RWPE1 (cell line): ENCODE measurements around the gene CLDN17.
A peak's percentile ranks its signal among the peaks of the same experiment; 100 is the strongest.

Source experiments
- CTCF ChIA-PET: fragments of 350-600 bp; sonication (Branson Sonifier 250); formaldehyde crosslinking; extraction: SDS; loops from one replicate; lab custom pipeline; 2021; lab: Yijun Ruan, JAX
- POLR2A ChIA-PET: fragments of 400-600 bp; formaldehyde crosslinking; extraction: SDS; loops from one replicate; lab custom pipeline; 2020; ENCODE audit warnings: antibody characterized with exemption; ENCODE audit not compliant: low non-redundant PET; lab: Yijun Ruan, JAX
- DNase-seq: peaks from one replicate; pipeline ENCODE4 v3.0.0; 2012; ENCODE audit warnings: low spot score
- H3K27ac ChIP-seq: fragments of 450-650 bp; 2 replicates; pipeline ENCODE4 v1.5.1; 2017
- TF ChIP-seq, protein P1 (sequence below): fragments of 450-650 bp; conservative IDR thresholded peaks from 2 replicates; pipeline ENCODE4 v1.5.1; 2017; ENCODE audit warnings: low read depth, mild to moderate bottlenecking

The CLDN17 gene

GRCh38 chr21:30200000-30200399 is 33.4 kb upstream of the CLDN17 start:
- no peak overlapping the region for H3K27ac ChIP-seq
- ChIA-PET POLR2A (no interaction called here), CTCF (no interaction called here)
- DNase-seq: no peak
- TF ChIP-seq, protein P1, sequence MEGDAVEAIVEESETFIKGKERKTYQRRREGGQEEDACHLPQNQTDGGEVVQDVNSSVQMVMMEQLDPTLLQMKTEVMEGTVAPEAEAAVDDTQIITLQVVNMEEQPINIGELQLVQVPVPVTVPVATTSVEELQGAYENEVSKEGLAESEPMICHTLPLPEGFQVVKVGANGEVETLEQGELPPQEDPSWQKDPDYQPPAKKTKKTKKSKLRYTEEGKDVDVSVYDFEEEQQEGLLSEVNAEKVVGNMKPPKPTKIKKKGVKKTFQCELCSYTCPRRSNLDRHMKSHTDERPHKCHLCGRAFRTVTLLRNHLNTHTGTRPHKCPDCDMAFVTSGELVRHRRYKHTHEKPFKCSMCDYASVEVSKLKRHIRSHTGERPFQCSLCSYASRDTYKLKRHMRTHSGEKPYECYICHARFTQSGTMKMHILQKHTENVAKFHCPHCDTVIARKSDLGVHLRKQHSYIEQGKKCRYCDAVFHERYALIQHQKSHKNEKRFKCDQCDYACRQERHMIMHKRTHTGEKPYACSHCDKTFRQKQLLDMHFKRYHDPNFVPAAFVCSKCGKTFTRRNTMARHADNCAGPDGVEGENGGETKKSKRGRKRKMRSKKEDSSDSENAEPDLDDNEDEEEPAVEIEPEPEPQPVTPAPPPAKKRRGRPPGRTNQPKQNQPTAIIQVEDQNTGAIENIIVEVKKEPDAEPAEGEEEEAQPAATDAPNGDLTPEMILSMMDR: no peak

DNA sequence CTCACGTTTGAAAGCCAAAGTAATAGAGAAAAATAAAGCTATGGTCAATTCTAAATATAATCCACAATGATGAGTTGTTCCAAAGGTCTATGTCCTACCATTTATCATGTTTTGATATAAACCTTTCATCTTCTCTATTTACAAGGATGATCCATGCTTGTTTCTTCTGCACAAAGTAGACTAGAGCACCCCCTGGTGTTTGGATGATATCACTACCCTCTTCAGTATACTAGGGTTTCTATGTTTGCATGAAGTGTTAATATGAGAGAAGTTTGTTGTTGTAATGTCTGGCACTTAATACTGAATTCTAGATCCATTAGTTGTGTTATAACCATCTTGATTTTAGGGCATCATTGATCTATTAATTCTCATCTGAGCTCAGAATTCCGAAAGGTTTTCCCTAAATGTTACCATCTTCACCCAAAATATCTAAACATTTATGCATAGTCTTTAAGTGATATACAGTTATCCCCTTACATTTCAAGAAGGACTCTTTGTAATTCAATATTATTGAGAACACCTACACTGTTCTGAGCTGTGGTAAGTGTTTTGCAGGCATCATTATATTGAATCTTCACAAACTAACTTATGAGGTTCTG is 28.2 kb upstream of the CLDN17 start:
- DNase-seq: peak; percentile 48
- TF ChIP-seq, protein P1: peak; percentile 66
- POLR2A ChIA-PET: no interaction called here
- H3K27ac ChIP-seq: no peak overlapping the region
- CTCF ChIA-PET: interaction anchor here (3.1 kb wide), 1 partner anchor 150 kb away, joined by 13 read pairs; no protein-coding TSS in a partner anchor

- DNase-seq: no peak
- H3K27ac ChIP-seq: no peak overlapping the region
- TF ChIP-seq, protein P1: no peak
- ChIA-PET CTCF (interaction anchor here (3.1 kb wide), 1 partner anchor 149 kb away, joined by 13 read pairs; no protein-coding TSS in a partner anchor), POLR2A (no interaction called here)
These were observed 26.6 kb upstream of the CLDN17 start for GRCh38 chr21:30193201-30193600.

GRCh38 chr21:30190554-30190953 is 23.9 kb upstream of the CLDN17 start:
- TF ChIP-seq, protein P1: no peak
- ChIA-PET CTCF (no interaction called here), POLR2A (no interaction called here)
- no peak overlapping the region for H3K27ac ChIP-seq
- DNase-seq: no peak

GRCh38 chr21:30189773-30190172 is 23.2 kb upstream of the CLDN17 start:
- ChIA-PET CTCF (no interaction called here), POLR2A (no interaction called here)
- no peak for DNase-seq
- no peak overlapping the region for H3K27ac ChIP-seq
- TF ChIP-seq, protein P1: no peak

GRCh38 chr21:30186242-30186641 is 19.6 kb upstream of the CLDN17 start:
- no peak for DNase-seq
- POLR2A ChIA-PET: no interaction called here
- H3K27ac ChIP-seq: no peak overlapping the region
- TF ChIP-seq, protein P1: no peak
- CTCF ChIA-PET: interaction anchor here (0.6 kb wide), 1 partner anchor 1853 kb away, joined by 4 read pairs; no protein-coding TSS in a partner anchor
